ENCODE data around the gene OLA1.
"Not testable (repeated sequence)": the region's sequence is repeated elsewhere in the genome, so short reads cannot be mapped to it uniquely, and the experiment has no call there.

DNA sequence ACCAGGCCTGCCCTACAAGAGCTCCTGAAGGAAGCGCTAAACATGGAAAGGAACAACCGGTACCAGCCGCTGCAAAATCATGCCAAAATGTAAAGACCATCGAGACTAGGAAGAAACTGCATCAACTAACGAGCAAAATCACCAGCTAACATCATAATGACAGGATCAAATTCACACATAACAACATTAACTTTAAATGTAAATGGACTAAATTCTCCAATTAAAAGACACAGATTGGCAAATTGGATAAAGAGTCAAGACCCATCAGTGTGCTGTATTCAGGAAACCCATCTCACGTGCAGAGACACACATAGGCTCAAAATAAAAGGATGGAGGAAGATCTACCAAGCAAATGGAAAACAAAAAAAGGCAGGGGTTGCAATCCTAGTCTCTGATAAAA lies 21.9 kb upstream of the OLA1 start:
- TF ChIP-seq, protein P1, sequence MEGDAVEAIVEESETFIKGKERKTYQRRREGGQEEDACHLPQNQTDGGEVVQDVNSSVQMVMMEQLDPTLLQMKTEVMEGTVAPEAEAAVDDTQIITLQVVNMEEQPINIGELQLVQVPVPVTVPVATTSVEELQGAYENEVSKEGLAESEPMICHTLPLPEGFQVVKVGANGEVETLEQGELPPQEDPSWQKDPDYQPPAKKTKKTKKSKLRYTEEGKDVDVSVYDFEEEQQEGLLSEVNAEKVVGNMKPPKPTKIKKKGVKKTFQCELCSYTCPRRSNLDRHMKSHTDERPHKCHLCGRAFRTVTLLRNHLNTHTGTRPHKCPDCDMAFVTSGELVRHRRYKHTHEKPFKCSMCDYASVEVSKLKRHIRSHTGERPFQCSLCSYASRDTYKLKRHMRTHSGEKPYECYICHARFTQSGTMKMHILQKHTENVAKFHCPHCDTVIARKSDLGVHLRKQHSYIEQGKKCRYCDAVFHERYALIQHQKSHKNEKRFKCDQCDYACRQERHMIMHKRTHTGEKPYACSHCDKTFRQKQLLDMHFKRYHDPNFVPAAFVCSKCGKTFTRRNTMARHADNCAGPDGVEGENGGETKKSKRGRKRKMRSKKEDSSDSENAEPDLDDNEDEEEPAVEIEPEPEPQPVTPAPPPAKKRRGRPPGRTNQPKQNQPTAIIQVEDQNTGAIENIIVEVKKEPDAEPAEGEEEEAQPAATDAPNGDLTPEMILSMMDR (IDR thresholded peaks at IDR 0.05): not testable (repeated sequence)
- not testable (repeated sequence) for TF ChIP-seq TP53 (CRISPR knock-in tag; IDR thresholded peaks at IDR 0.05); JUNB (IDR thresholded peaks at IDR 0.05)
- TF ChIP-seq, protein P2, sequence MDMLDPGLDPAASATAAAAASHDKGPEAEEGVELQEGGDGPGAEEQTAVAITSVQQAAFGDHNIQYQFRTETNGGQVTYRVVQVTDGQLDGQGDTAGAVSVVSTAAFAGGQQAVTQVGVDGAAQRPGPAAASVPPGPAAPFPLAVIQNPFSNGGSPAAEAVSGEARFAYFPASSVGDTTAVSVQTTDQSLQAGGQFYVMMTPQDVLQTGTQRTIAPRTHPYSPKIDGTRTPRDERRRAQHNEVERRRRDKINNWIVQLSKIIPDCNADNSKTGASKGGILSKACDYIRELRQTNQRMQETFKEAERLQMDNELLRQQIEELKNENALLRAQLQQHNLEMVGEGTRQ (IDR thresholded peaks at IDR 0.05): not testable (repeated sequence)

All from A549 (cell line).